ENCODE data around the gene UEVLD.

UEVLD gene

DNA sequence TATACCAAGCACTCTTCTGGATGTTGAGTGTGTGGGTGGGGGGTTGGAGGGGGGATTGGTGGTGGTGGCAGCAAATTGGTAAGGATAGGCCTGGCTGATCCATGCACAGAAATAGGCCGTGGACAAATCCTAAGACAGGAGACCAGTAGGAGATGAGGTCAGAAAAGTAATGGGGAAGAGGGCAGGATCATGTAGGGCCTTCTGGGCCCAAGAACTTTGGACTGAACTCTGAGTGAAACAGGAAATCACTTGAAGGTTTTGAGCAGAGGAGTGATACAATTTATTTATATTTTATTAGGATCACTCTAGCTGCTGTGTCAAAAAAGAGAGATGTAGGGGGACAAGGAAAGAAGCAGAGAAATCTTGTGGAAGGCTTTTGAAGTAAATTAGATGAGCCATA, 90.5 kb downstream of the UEVLD start:
- no peak for DNase-seq (ENCODE audit: low read depth)

DNA sequence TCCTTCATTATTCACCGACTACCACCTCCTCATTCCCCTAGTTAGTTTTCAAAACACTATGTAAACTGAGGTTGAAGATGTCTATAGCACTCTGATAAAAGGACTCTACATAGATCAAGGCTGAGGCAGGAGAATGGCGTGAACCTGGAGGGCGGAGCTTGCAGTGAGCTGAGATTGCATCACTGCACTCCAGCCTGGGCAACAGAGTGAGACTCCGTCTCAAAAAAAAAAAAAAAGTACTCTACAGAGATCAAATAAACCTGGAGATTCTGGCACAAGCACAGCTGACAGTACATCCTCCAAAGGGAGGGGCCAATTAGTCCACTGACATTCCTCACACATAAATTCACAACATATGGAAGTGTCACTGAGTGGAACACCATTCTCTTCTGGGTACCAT, 92.8 kb downstream of the UEVLD start:
- no peak for DNase-seq (ENCODE audit: low read depth)

DNA sequence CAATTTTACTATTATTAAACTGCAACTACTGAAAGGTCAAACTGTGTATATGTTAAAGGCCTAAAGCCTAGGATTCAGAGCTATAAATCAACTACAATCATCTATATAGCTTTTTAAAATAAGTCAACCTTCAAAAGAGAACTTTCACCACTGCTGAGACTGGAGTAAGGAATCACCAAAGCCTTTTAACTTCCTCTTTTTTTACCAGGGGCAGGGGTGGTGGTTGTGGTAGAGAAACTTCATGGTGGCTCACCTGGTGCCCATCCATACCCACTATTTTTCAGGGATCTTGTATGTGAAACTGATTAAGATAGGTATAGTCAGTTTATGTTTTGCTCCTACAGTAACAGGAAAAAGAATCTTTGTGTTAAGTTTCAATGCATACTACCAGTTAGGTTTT, 93.3 kb downstream of the UEVLD start:
- DNase-seq (ENCODE audit: low read depth) = no peak

DNA sequence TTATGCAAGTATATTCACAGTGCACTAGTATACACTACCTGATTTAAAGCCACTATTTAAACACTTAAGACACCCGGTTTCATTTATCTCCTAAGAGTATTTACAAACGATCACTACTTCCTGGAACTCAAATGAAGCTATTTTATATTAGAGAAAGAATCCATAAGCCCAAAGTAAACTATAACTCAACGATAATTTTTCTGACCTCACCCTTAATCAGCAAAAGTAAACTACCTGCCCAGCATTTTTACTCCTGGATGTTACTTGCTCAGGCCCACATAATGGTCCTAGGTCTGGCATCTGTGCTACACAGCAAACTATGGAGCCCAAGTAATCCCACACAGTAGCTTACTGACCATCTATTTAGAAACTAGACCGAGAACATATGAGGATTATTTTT, 95.2 kb downstream of the UEVLD start:
- no peak for DNase-seq (ENCODE audit: low read depth)

DNA sequence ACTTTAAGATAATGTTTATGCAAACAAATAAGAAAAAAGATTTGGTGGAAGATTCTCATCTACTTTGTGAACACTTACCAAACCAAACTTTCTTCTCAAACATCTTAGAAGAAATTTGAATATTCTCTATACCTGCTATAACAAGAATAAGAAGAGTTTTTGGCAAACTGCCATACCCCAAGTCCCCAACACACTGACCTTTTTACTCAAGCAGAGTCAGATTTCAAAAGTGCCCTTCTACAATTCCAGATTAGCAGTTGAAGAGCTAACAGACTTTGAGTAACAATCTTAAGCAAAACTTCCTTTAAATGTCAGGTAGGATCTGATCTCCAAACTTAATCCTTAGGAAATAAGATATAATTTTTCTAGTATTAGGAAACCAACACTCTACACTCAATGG, 95.6 kb downstream of the UEVLD start:
- DNase-seq (ENCODE audit: low read depth) = no peak

DNA sequence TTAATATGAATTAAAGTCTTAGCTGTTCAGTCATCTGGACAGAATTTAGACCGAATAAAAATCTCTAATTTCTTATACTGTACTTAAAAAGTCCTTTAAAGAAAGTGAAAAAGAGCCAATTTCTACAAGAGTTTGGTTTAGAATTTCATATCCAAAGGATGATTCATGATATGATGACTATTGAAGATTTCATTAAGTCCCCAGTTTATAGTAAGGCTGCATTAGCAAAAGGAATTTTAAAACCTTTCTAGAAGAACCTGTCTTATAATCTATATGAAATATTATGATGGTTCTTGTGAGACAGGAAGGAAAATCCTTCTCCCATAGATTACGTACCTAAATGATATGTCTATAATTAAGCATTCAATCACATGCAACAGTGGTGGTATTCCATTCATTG, 96.6 kb downstream of the UEVLD start:
- DNase-seq (ENCODE audit: low read depth) = no peak

DNA sequence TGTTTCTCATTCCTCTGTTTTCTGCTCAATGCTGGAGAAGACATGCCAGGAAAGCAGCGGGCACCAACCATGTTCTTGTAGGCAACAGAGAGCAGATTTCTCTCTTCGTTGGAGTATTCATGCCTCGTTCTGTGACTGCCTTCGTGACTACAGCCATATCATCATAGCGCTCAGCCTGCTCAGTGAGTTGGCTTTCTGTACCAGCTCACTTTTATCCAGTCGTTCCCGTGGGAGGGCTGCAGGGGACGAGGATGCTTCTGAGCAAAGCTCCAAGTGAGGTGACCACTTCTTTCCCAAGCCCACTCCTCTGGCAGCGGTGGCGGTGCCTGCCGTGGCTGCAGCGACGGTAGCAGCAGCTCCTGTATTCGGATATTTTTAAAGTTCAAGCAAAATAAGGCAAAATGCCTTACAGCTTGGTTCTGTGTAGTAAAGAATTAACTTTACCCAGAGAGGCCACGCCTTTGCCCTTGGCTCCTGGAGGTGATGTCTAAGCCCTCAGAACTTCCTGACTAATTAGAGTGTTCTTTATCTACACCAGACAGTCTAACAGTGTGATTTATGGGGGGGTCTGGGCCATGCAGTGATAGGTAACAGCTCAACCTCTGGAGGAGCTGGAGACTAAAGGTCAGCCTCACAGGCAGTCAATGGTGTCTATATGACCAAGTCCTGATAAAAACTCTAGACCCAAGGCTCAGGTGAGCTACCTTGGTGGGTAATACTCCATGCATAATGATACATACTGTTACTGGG, 97.6 kb downstream of the UEVLD start:
- DNase-seq (ENCODE audit: low read depth) = no peak

DNA sequence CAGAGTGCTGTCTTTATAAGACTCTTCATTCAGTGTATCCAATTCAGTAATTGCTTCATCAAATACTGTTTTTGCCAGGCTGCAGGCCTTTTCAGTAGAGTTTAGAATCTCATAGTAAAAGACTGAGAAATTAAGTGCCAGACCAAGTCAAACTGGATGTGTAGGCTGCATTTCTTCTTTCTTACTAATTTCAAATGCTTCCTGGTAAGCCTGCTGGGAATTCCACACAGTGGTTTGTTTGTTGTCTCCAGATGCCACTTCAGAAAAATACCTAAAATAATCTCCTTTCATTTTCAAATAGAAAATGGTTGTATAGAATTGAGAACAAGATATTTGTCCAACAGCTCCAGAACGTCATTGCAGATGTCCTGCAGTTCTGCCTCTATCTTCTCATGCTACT, 98.2 kb downstream of the UEVLD start:
- no peak for DNase-seq (ENCODE audit: low read depth)

DNA sequence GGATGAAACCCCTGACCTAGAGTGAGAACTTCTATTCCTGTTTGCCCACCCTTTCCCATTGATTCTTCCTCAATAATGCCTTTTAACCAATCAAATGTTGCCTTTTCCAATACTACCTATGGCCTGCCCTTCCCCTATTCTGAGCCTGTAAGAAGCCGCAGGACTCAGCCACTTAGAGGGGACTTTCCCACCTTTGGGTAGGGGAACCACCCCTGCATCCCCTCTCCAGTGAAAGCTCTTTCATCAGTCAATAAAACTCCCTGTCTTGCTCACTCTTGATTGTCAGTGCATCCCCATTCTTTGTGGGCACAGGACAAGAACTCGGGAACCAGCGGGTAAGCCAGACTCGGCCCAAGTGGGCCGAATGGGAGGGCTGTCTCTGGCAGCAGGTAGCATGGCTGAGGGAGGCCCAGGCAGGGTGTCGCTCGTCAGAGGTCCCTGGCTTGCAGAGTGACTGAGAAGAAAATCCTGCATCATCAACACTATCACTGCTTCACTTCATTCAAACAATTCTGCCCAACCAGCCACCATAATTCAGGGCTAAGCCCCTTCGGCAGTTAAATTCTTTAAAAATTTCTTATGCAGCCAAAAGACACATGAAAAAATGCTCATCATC, 102.5 kb downstream of the UEVLD start:
- no peak for DNase-seq (ENCODE audit: low read depth)

Measured in stimulated activated CD8-positive, alpha-beta memory T cell treated with anti-CD3 and anti-CD28 coated beads, Interleukin-15, amount 100 ng/mL, for 24 hours (primary cell).